Activated CD4-positive, alpha-beta memory T cell treated with anti-CD3 and anti-CD28 coated beads for 36 hours (primary cell): Measurements from ENCODE around the gene EEF1AKMT3. TPM values are rescaled to one million over a fixed set of nuclear protein-coding genes. Genes with fewer than 3 reads are reported as not detected.

Experiments
- CTCF ChIA-PET: fragments of 350-600 bp; sonication (Branson Sonifier 250); formaldehyde crosslinking; loops from one replicate; lab custom pipeline; 2021; ENCODE audit warnings: antibody characterized with exemption, inconsistent platforms; lab: Charles Lee
- POLR2A ChIA-PET: fragments of 350-600 bp; sonication (Branson Sonifier 250); formaldehyde crosslinking; loops from one replicate; lab custom pipeline; 2021; ENCODE audit warnings: antibody characterized with exemption; lab: Charles Lee
- DNase-seq: peaks from one replicate; pipeline ENCODE4 v3.0.0-alpha.2; 2020
- H3K27ac Mint-ChIP-seq: one replicate; pipeline ENCODE4 v1.8.0; 2021; ENCODE audit warnings: mixed read lengths
- H3K27me3 Mint-ChIP-seq: one replicate; pipeline ENCODE4 v1.8.0; 2021; ENCODE audit warnings: mixed read lengths
- H3K36me3 Mint-ChIP-seq: one replicate; pipeline ENCODE4 v1.8.0; 2021; ENCODE audit warnings: mixed read lengths
- H3K4me1 Mint-ChIP-seq: one replicate; pipeline ENCODE4 v1.8.0; 2021; ENCODE audit warnings: low read depth, mixed read lengths
- H3K4me3 Mint-ChIP-seq: one replicate; pipeline ENCODE4 v1.8.0; 2021; ENCODE audit warnings: mild to moderate bottlenecking, mixed read lengths
- H3K9me3 Mint-ChIP-seq: one replicate; pipeline ENCODE4 v1.8.0; 2021; ENCODE audit warnings: mixed read lengths
- intact Hi-C: fragments of 100-400 bp; cut with micrococcal nuclease; formaldehyde crosslinking; loops from one replicate; pipeline ENCODE4 v1.15.1; 2023
- total RNA-seq, 2 experiments: library from RNA; stranded (reverse); gene quantifications; one replicate each; pipeline ENCODE4 v1.2.3, GENCODE V29; 2021

EEF1AKMT3 gene
- 1 to 10 TPM; 3.7 to 3.9 TPM for total RNA-seq

DNA sequence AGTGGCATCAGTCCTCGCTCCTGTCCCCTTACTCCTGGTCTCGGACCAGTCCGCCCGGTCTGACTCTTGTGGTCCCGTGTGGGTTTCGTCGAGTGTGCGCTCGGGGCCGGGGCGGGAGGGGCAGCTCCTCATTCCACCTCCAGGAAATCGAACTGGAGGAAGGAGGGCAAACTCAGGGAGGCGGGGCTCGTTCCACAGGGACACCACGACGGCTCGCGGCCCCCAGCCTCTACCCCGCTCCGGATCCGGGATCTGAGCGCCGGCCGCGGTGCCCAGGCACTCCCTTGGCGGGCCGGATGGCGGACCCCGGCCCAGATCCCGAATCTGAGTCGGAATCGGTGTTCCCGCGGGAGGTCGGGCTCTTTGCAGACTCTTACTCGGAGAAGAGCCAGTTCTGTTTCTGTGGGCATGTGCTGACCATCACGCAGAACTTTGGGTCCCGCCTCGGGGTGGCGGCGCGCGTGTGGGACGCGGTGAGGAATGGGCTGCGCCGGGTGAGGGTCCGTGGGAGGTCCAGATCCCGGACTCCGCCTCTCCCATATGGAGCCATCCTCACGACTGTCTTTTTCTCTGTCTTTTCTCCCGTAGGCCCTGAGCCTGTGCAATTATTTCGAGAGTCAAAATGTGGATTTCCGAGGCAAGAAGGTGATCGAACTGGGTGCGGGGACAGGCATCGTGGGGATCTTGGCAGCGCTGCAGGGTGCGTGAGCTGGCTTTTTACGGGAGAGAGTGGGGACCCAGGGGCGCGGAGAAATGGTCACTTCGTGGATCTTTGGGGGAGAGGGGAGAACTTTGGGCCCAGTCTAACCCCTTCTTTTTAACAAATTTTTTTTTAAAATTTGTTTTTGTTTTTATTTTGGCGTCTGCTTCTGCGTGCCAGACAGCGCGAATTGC is at the start of gene EEF1AKMT3:
Gene EEF1AKMT3 (plus strand): TSS at position 186 of the 894 bp plus-strand sequence. CDS start 111 bp downstream, at position 297.
- DNase-seq = peak; percentile 64
- H3K27me3 Mint-ChIP-seq = no peaks in the 10 kb centered on the region
- H3K4me1 Mint-ChIP-seq = peaks cover 22% of the 10 kb centered on the region
- peak within 1 kb of the TSS; percentile 97 for H3K27ac Mint-ChIP-seq
- POLR2A ChIA-PET = interaction anchor here (0.5 to 1.6 kb wide), 10 partner anchors 9 to 1144 kb away, joined by 3 to 10 read pairs (median 4); partner anchors contain the start of genes ATP23, CDK4, MARCHF9 and TSFM
- H3K9me3 Mint-ChIP-seq = no peaks in the 10 kb centered on the region
- intact Hi-C loops = loop anchor here (1.0 to 2.0 kb wide), 3 partner anchors 10 to 74 kb away; partner anchors contain the start of genes CDK4, CTDSP2 and TSFM
- CTCF ChIA-PET = interaction anchor here (0.6 to 2.1 kb wide), 8 partner anchors 10 to 132 kb away, joined by 3 to 25 read pairs (median 4); partner anchors contain the start of genes OS9 and TSFM
- peaks cover 29% of the 10 kb centered on the region for H3K36me3 Mint-ChIP-seq
- peak within 1 kb of the TSS; percentile 99 for H3K4me3 Mint-ChIP-seq

DNA sequence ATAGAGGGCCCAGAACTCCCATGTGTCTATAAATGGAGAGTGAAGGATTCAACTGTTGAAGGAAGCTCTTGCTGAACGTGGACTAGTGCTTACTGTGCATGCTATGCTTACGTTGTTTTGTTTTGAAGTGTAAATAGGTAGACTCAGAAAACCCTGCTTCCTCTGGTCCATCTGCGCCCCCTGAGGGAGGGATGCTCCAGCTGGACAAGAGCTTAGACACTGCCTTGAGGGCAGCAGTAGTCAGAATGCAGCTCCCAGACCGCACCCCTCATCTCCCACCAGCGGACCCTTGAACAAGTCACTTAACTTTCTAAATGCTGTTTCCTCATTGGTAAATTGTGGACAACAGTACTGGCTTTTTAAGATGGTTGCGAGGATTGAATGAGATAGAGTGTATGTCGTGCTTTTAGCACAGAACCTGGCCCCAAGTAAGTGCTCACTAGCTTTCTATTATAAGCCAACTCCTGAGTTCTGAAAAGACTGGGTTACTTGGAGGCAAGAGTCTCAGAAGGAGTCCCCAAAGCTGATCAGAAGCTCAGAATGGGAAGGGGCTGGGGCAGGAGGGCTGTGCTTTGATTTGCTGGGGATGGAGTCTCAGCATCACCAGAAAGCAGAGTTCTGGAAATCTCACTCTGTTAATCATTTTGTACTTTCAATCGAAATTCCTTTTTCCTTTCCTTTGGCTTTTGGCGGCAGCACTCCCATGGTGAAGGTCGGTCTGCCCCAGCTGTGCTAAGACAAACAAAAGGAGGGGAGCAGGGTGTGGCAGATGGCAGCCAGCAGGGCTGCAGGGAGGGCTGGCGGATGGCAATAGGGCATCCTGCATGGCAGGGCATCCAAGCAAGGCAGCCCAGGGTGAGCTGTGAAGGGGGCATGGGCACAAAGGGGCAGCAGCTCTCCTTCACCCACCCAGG is 49.4 kb upstream of the EEF1AKMT3 start:
- ChIA-PET CTCF (interaction anchor here (0.6 kb wide), 1 partner anchor 139 kb away, joined by 3 read pairs; no protein-coding TSS in a partner anchor), POLR2A (interaction anchor here (0.5 to 0.6 kb wide), 2 partner anchors 98 to 119 kb away, joined by 3 to 4 read pairs; no protein-coding TSS in a partner anchor)
- no peak for DNase-seq
- no peak overlapping the region for H3K4me3 Mint-ChIP-seq
- intact Hi-C loops = no loop called here
- H3K27ac Mint-ChIP-seq = peak overlapping the region; percentile 34
- no peaks in the 10 kb centered on the region for H3K4me1 Mint-ChIP-seq
- no peaks in the 10 kb centered on the region for H3K27me3 Mint-ChIP-seq
- H3K9me3 Mint-ChIP-seq = no peaks in the 10 kb centered on the region
- H3K36me3 Mint-ChIP-seq = peaks cover 44% of the 10 kb centered on the region

DNA sequence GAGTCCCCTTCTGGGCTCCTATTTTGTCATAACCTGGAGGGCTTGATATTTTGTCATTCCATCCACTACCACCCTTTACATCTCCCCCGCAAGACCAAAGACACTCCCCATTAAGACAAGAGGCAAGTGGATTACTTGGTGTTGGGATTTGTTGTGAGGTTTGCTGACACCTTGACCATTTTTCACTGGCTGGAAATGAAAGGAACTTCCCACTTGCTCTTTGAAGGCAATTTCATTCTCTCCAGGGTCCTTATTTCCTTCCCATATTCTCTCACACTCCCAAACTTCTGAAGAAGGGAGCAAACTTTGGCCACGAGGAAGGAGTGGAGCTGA is 48.8 kb upstream of the EEF1AKMT3 start:
- POLR2A ChIA-PET = interaction anchor here (0.6 kb wide), 1 partner anchor 16 kb away, joined by 5 read pairs; no protein-coding TSS in a partner anchor

DNA sequence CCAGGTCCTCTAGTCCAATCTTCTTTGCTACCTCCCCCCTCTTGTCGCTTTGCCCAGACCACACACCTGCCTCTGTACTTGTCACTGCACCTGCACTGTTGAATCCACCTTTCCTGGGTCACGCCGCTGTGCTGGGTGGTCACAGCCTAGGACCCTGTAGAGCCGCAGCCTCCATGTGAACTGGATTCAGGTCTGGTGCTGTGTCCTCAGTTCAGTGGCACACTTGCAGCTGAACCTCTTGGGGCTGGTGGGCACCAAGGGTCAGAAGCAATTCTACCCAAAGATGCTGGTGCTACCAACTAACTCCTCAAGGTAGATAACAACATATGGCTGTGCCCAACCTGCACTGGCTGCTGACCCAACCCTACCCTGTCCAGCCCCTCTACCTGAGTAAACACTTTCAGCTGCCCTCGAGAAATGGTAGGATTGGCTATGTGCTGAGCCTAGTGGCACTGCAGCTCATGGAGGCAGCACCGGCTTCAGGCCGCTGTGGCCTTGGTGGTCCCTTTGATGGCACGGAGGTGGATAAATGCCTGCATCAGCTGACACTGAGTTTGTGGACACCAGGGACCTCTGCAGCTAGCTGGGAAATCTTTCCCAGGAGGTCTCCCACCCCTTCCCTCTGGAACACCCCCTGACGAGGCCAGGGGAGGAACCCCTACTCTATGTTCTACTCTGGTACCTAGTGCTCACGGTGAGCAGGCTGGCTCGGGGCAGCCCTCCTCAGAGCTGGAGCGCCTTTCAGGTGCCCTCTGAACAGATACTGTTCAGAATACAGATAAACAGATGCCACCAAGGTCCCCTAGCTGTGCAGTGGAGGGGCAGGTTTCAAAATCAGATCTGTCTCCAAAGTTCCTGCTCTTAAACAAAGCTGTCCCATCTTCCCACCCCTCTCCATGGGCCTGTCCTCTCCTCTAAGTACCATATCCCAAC is 48.1 kb upstream of the EEF1AKMT3 start:
- ChIA-PET CTCF (interaction anchor here (1.0 kb wide), 1 partner anchor 11 kb away, joined by 6 read pairs; no protein-coding TSS in a partner anchor), POLR2A (interaction anchor here (0.6 to 1.2 kb wide), 2 partner anchors 13 to 16 kb away, joined by 5 to 6 read pairs; no protein-coding TSS in a partner anchor)
- H3K36me3 Mint-ChIP-seq = peaks cover 42% of the 10 kb centered on the region
- no peak for DNase-seq
- H3K27me3 Mint-ChIP-seq = no peaks in the 10 kb centered on the region
- no peaks in the 10 kb centered on the region for H3K4me1 Mint-ChIP-seq
- H3K9me3 Mint-ChIP-seq = no peaks in the 10 kb centered on the region
- intact Hi-C loops = no loop called here
- H3K4me3 Mint-ChIP-seq = no peak overlapping the region
- H3K27ac Mint-ChIP-seq = peak overlapping the region; percentile 64

More for the DNA sequence above, 48.8 kb upstream of the EEF1AKMT3 start:
- peaks cover 44% of the 10 kb centered on the region for H3K36me3 Mint-ChIP-seq
- no peaks in the 10 kb centered on the region for H3K27me3 Mint-ChIP-seq
- CTCF ChIA-PET = no interaction called here
- no peak overlapping the region for H3K4me3 Mint-ChIP-seq
- H3K27ac Mint-ChIP-seq = peak overlapping the region; percentile 10
- intact Hi-C loops = no loop called here
- no peaks in the 10 kb centered on the region for H3K4me1 Mint-ChIP-seq
- no peak for DNase-seq
- no peaks in the 10 kb centered on the region for H3K9me3 Mint-ChIP-seq

DNA sequence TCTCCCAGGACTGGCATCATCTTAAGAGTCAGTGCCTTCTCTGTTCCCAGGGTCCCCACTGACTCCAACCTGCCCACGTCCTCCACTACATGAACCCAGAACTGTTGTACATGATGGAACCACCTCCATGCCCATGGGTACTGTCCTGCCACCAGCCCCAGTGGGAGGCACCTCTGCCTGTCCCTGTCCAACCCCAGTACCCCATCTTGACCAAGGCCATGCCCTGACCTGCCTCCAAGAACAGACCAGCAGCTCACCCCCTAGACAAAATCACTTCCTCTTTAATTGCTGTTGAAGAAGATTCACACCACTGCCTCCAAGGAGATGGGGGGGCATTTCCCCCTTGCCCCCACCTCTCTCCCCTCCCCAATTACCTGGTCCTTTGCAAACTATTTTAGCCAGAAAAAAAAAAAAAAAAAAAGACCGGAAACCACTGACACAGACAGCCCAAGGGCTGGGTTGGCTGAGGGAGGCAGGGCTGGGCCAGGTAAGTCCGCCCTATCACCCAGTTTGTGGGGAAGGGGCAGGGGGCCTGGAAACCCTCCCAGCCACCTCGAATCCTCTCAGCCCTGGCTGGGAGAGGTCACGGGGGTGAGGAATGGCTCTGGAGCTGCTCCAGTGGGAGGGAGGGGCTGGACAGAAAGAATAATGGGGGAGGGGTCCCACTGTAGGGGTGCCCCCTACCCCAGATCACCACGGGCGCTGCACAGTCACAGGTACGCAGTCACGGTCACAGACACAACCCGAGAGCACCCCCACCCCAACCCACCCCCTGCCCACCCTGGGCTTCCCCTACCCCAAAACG is 47.3 kb upstream of the EEF1AKMT3 start:
- CTCF ChIA-PET = interaction anchor here (1.0 to 2.1 kb wide), 3 partner anchors 9 to 17 kb away, joined by 3 to 6 read pairs (median 5); no protein-coding TSS in a partner anchor
- POLR2A ChIA-PET = interaction anchor here (0.6 to 1.2 kb wide), 2 partner anchors 12 to 16 kb away, joined by 3 to 6 read pairs; no protein-coding TSS in a partner anchor

GRCh38 chr12:57725851-57726150 is 46.6 kb upstream of the EEF1AKMT3 start:
- no peak for DNase-seq
- no peak overlapping the region for H3K27ac Mint-ChIP-seq
- no peaks in the 10 kb centered on the region for H3K27me3 Mint-ChIP-seq
- H3K36me3 Mint-ChIP-seq = peaks cover 36% of the 10 kb centered on the region
- POLR2A ChIA-PET = no interaction called here
- H3K4me1 Mint-ChIP-seq = no peaks in the 10 kb centered on the region
- CTCF ChIA-PET = interaction anchor here (1.0 to 2.1 kb wide), 2 partner anchors 9 to 16 kb away, joined by 3 to 5 read pairs; no protein-coding TSS in a partner anchor
- no peaks in the 10 kb centered on the region for H3K9me3 Mint-ChIP-seq
- no peak overlapping the region for H3K4me3 Mint-ChIP-seq
- intact Hi-C loops = no loop called here

More for the DNA sequence above, 47.3 kb upstream of the EEF1AKMT3 start:
- H3K4me3 Mint-ChIP-seq = no peak overlapping the region
- H3K4me1 Mint-ChIP-seq = no peaks in the 10 kb centered on the region
- H3K36me3 Mint-ChIP-seq = peaks cover 35% of the 10 kb centered on the region
- H3K9me3 Mint-ChIP-seq = no peaks in the 10 kb centered on the region
- H3K27me3 Mint-ChIP-seq = no peaks in the 10 kb centered on the region
- intact Hi-C loops = no loop called here
- no peak for DNase-seq
- peak overlapping the region; percentile 64 for H3K27ac Mint-ChIP-seq

DNA sequence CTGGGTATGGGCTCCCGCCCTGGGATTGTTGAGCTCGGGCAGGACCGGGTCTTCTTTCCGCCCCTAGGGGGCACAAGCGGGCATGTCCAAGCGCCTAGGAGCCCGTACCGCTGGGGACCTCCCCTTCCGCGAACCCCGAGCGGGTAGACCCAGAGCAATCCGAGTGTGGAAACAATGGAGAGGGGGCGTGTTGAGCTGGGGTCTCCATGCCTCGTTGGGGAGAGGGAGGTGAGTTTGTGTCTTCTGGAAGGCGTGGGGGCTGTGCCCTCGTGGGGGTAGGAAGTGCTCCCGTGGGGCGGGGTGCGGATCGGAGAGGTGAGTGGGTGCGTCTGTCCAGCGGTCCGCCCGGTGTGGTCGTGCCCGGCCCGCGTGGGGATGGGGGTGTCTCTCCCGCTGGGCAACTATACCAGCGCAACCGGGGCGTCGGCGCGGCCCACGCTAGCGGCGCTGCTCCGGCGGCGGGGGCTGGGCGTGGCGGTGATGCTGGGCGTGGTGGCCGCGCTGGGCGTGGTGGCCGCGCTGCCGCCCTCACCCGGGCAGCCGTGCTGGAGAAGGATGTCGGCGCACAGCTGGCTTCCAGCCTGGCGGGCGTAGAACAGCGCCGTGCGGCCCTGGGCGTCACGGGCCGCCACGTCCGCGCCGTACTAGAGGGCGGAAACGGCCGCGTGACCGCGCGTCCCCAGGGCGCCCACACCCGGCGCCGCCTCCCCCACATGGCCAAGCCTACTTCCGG is 46.1 kb upstream of the EEF1AKMT3 start:
- CTCF ChIA-PET = interaction anchor here (1.0 to 2.1 kb wide), 2 partner anchors 8 to 15 kb away, joined by 3 to 5 read pairs; no protein-coding TSS in a partner anchor
- no peaks in the 10 kb centered on the region for H3K27me3 Mint-ChIP-seq
- peak; percentile 32 for DNase-seq
- POLR2A ChIA-PET = no interaction called here
- no peaks in the 10 kb centered on the region for H3K9me3 Mint-ChIP-seq
- H3K36me3 Mint-ChIP-seq = peaks cover 40% of the 10 kb centered on the region
- H3K27ac Mint-ChIP-seq = no peak overlapping the region
- intact Hi-C loops = no loop called here
- no peak overlapping the region for H3K4me3 Mint-ChIP-seq
- no peaks in the 10 kb centered on the region for H3K4me1 Mint-ChIP-seq

DNA sequence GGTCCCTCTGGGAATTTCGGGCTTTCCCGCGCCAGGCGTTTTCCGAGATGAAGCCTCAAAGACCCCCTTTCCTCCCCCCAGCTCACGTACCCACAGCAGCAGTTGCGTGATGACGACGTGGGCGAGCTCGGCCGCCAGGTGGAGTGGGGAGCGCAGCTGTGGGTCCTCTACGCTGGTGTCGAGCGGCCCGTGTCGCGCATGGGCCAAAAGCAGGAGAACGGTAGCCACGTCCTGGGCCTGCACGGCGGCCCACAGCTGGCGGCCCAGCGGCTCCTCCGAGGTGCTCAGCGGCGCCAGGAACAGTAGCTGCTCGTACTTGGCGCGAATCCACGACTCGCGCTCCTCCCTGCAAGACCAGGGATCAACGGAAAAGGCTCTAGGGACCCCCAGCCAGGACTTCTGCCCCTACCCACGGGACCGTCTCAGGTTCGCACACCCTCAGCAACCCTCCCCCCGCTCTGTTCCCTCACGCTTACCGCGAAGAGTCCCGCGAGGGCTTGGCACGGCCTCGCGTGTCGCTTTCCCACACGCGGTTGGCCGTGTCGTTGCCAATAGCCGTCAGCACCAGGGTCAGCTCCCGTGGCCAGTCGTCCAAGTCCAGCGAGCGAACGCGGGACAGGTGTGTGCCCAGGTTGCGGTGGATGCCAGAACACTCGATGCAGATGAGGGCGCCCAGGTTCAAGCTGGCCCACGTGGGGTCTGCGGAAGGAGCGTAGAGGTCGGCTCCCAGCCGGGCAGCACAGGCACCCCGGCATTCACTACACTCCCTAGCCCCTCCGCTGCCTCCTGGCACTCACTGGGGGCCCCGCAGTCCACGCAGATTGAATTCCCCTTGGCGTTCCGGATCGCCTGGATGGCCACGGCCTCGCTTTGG is 45.3 kb upstream of the EEF1AKMT3 start:
- Mint-ChIP-seq H3K36me3 (peaks cover 41% of the 10 kb centered on the region), H3K27ac (no peak overlapping the region)
- DNase-seq = no peak

GRCh38 chr12:57727758-57728395 is 44.5 kb upstream of the EEF1AKMT3 start:
- no peaks in the 10 kb centered on the region for H3K4me1 Mint-ChIP-seq
- no peaks in the 10 kb centered on the region for H3K9me3 Mint-ChIP-seq
- ChIA-PET CTCF (no interaction called here), POLR2A (no interaction called here)
- no peaks in the 10 kb centered on the region for H3K27me3 Mint-ChIP-seq
- H3K36me3 Mint-ChIP-seq = peaks cover 49% of the 10 kb centered on the region
- intact Hi-C loops = no loop called here
- DNase-seq = no peak
- no peak overlapping the region for H3K4me3 Mint-ChIP-seq
- no peak overlapping the region for H3K27ac Mint-ChIP-seq

More for the DNA sequence above, 45.3 kb upstream of the EEF1AKMT3 start:
- Mint-ChIP-seq H3K4me3 (no peak overlapping the region), H3K9me3 (no peaks in the 10 kb centered on the region), H3K27me3 (no peaks in the 10 kb centered on the region), H3K4me1 (no peaks in the 10 kb centered on the region)
- ChIA-PET CTCF (interaction anchor here (2.1 kb wide), 1 partner anchor 7 kb away, joined by 5 read pairs; no protein-coding TSS in a partner anchor), POLR2A (no interaction called here)
- intact Hi-C loops = no loop called here
